ENCODE measurements around the gene ZNF473.

The ZNF473 gene

DNA sequence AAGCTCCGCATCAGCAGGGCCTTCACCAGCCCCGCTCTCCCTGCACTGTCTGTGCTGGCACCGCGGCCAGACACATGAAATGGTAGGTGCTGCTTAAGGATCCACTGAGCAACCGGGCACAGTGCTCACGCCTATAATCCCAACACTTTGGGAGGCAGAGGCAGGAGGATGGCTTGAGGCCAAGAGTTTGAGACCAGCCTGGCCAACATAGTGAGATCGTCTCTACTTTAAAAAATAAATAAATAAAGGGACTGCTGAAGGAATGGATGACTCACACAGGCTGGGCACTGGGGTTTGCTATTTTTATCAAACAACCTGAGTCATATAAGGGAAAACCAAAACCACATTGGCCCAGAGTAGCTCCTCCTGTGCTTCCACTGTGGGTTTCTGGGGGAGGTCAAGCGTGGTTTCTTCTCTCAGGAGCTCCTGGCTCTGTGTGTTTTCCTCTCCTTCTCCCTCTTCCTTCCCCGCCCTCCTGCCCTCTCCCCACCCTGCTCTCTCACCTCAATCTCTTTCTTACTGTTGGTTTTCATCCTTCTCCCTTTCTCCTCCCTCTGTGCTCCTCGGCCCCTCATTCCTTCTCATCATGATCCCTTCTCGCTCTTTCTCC is 21.9 kb upstream of the ZNF473 start:
- DNase-seq: no peak

GRCh38 chr19:50005428-50005827 is 20.4 kb upstream of the ZNF473 start:
- DNase-seq: no peak

GRCh38 chr19:50007170-50007569 is 18.6 kb upstream of the ZNF473 start:
- DNase-seq: no peak

GRCh38 chr19:50007947-50008346 is 17.9 kb upstream of the ZNF473 start:
- no peak for DNase-seq

- DNase-seq: no peak
Observed at GRCh38 chr19:50008532-50008931, 17.3 kb upstream of the ZNF473 start.

- no peak for DNase-seq
Observed at GRCh38 chr19:50016225-50016807, 9.5 kb upstream of the ZNF473 start.

- peak; percentile 6 for DNase-seq
Observed at GRCh38 chr19:50020481-50020880, 5.3 kb upstream of the ZNF473 start.

DNA sequence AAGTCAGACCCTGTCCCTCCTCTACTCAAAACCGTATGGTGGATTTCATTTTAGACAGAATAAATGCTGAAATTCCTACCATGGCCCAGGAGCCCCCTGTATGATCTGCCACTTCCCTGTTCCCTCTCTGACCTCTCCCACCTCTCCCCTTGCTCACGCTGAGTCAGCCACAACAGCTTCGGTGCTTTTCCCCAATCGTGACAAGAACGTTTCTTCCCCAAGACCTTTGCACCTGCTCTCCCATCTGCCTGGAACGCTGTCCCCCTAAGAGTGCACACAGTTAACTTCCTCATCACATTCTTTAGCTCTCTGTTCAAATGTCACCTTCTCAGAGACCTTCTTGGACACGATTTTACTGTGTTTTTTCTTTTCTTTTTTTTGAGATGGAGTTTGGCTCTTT is 3.0 kb upstream of the ZNF473 start:
- no peak for DNase-seq

GRCh38 chr19:50024719-50025021 is 1.1 kb upstream of the ZNF473 start:
- no peak for DNase-seq

DNA sequence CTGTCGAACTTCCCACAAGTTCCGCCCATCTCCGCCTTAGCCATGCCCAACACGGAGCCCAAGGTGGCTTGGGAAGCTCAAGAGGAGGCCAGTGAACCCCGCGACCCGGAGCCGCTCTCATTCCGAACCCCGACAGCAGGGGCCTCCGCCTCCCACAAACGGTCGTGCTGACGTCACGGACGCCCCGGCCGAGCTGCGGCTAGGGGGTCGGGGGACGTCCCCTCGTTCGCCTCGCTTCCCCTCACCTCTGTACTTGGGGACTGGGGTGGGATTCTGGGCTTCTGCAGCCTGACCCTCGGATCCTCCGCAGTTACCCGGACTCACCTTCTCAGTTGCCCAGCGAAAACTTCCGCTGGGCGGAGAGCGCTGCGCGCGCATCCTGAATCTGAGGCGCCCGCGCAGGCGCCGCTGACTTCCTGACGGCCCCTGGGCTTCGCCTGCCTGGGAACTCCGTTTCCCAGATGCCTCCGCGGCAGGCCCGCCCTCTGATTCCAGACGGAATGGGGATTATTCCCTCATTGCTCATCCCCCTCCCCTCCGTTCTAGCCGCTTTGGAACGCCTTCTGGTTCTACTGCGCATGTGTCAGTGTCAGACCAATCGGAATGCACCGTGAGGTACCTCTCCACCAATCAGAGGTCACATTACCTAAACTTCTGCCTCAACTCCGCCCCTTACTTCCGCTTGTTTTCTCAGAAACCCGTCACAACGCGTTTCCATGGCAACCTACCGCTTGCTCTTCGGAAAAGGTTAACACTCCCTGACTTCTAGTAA is 597 bp upstream of the ZNF473 start, which contains the start of gene VRK3:
Gene VRK3 (minus strand): TSS at position 351 of the 772 bp plus-strand sequence. CDS start 9,210 bp downstream, outside the sequence.
- DNase-seq: peak; percentile 99

GRCh38 chr19:50026550-50026906 is 723 bp downstream of the ZNF473 start:
- no peak for DNase-seq

- DNase-seq: no peak
Observed at GRCh38 chr19:50030225-50030624, 4.4 kb downstream of the ZNF473 start.

DNA sequence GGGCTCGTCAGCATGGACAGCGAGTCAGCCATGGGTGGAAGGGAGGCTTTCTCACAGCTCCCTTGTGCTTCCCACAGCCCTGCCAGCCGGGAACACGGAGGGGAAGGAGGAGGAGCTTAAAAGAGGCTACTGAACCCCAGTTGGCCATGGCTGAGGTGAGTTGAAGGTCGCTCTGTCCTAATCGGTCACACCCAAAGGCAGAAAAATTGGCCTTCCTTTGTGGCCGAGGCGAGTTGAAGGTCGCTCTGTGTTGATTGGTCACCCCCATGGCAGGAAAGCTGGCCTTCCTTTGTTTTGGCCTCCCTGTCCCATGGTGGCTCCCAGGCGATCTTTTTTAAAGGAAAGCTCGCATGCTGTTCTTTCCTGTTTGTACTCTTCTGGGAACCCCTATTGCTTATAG is 5.1 kb downstream of the ZNF473 start:
- no peak for DNase-seq

- no peak for DNase-seq
Observed at GRCh38 chr19:50036908-50037307, 11.1 kb downstream of the ZNF473 start.

DNA sequence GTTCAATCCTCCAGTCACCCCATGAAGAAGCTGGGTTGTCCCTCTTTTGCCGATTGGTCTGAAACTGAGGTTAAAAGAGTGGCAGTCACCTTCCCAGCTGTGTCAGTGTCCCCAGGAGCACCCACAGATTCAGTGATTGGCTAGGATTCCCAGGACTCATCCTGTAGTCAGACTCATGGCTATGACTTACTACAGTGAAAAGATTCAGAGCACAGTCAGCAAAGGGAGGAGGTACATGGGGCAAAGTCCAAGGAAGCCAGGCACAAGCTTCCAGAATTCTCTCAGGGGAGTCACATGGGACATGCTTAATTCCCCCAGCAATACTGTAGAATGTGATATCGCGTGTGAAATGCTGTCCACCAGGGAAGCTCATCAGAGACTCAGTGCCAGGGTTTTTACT is 14.2 kb downstream of the ZNF473 start:
- no peak for DNase-seq

DNA sequence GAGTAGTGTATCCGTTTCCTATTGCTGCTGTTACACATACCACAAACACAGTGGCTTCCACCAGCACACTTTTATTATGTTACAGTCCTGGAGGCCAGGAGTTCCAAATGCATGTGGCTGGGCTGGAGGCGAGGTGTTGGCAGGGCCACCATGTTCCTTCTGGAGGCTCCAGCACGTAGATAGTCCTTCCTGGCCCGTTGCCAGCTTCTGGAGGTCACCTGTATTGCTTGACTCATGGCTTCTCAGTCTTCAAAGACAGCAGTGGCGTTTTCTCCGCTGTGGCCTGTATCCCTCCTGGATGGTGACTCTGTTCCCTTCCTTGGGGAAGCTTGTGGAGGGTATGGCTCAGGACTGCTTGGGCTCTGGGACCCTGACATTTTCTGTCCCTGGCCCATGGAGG is 15.2 kb downstream of the ZNF473 start:
- DNase-seq: no peak

DNA sequence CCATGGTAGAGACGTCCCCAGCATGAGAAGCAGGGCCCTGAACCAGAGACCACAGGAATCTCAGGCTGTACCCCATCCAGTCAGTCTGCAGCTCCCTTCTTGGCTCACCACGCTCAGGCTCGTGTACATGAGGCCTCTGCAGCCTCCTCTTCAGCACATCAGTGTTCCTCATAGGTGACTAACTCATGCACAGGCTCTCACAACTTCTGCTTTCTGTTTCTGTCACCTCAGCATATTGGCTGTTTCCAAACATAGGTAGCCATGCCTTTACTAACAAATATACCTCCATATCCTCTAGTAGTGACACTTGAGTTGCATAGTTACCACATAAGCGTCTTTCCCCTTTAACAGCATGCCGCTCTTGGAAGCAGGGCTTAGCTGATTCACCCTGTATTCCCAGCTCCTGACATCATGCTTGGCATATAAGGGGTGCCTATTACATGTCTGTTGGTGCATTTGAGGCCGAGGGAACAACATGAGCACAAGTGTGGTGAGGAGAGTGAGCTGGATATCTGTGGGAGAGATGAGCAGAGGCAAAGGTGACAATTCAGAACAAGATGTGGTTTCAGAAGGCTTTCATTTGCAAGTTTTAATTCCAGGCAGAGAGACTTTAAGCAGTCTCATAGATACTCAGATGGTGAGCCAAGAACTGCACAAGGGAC is 16.7 kb downstream of the ZNF473 start:
- no peak for DNase-seq

- DNase-seq: no peak
Observed at GRCh38 chr19:50043967-50044366, 18.2 kb downstream of the ZNF473 start.

- DNase-seq: no peak
Observed at GRCh38 chr19:50044922-50045321, 19.1 kb downstream of the ZNF473 start.

DNA sequence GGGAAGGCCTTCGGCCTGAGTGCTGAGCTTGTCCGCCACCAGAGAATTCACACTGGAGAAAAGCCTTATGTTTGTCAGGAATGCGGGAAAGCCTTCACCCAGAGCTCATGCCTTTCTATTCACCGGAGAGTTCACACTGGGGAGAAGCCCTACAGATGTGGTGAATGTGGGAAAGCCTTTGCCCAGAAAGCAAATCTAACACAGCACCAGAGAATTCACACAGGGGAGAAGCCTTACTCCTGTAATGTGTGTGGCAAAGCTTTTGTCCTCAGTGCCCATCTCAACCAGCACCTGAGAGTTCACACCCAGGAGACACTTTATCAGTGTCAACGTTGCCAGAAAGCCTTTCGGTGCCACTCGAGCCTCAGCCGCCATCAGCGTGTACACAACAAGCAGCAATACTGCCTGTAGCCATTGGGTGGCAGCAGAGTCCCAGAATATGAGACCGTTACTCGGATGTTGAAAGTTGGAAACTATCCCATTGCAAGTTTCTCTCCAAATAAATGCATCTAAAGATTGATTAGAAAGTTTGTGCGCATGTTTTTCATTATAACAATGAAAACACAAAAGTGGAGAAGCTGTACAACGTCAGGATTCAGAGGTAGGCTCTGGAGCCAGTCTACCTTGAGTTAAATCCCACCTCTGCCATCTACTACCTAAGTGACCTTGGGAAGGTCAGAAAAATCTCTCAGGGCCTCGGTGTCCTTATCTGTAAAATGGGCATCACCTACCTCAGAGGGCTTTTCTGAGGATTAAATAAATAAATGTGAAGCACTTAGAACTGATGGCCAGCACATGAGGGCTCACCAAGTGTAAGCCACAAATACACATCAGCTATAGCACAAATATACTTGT is 21.1 kb downstream of the ZNF473 start:
- no peak for DNase-seq

- DNase-seq: no peak
Observed at GRCh38 chr19:50047671-50048070, 21.9 kb downstream of the ZNF473 start.

DNA sequence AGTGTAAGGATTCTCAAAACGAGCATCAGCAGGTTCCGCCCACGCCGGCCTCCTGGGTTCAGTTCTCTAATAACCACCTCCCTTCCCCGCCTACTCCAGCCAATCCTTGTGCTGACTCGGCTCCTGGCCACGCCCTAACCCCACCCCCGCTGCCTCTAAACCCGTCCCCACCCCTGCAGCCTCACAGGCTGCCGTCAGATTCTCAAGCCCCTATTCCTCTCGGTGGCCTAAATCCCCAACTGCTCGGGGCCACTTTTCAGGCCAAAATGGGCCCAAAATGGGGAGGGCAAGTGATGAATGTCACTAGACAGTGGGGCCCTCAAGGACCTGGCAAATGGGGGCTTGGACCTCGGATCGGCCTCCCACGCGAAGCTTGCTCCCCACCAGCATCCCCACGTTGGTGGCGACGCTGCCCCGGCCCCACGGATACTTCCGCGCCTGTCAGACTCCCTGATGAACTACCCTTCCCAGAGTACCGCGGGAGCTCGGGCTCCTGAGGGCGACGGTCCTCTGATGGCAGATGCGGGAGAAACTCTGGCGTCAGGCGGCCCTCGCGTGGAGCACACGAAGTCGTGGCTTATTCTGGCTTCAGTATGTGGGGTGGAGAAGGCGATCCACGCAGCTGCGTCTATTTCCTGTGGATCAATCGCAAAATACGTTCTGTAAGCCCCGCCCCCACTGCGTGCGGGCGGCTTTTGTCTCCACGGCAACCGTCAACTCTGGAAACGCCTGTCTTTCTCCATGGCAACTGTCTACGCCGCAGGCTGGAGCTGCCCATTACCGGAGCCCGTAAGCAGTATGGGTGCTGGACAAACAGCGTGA is 24.8 kb downstream of the ZNF473 start:
- peak; percentile 81 for DNase-seq
